Panc1 (cell line): Measurements from ENCODE around the gene STK11IP. TPM values are rescaled to one million over a fixed set of nuclear protein-coding genes. Genes with fewer than 3 reads are reported as not detected.

Experiments
- ATAC-seq: fragments of 200-7000 bp; cut with Tn5 transposase; 2 replicates; pipeline ENCODE4 v1.9.1; 2020; ENCODE audit warnings: mild to moderate bottlenecking, moderate library complexity
- BruUV-seq: library from RNA; stranded (reverse); fragments of 400-500 nt; replicated peaks from 2 replicates; lab custom pipeline; 2021; lab: Mats Ljungman, UMichigan
- CTCF ChIA-PET: fragments of 300-600 bp; sonication (Branson Sonifier 250); formaldehyde crosslinking; loops from one replicate; lab custom pipeline; 2022; ENCODE audit warnings: antibody characterized with exemption; lab: Charles Lee
- POLR2A ChIA-PET: fragments of 300-600 bp; sonication (Branson Sonifier 250); formaldehyde crosslinking; loops from one replicate; lab custom pipeline; 2022; ENCODE audit warnings: antibody characterized with exemption; lab: Charles Lee
- DNase-seq: peaks from one replicate; pipeline ENCODE4 v3.0.0-alpha.2; 2010; ENCODE audit warnings: low read depth, low spot score
- H3K27ac ChIP-seq: 2 replicates; pipeline ENCODE4 v1.5.1; 2011; ENCODE audit warnings: mild to moderate bottlenecking, low read length, inconsistent platforms
- H3K27me3 ChIP-seq: fragments of 200-500 bp; sonication (Bioruptor generic); 2 replicates; pipeline ENCODE4 v1.6.0; 2014; ENCODE audit warnings: low read length, inconsistent platforms; ENCODE audit not compliant: control insufficient read depth, insufficient read depth
- H3K36me3 ChIP-seq: fragments of 200-500 bp; sonication (Bioruptor generic); 2 replicates; pipeline ENCODE4 v1.5.1; 2014; ENCODE audit warnings: inconsistent platforms, mild to moderate bottlenecking, low read length, moderate library complexity; ENCODE audit not compliant: control insufficient read depth, insufficient read depth
- H3K4me1 ChIP-seq: 2 replicates; pipeline ENCODE4 v1.5.1; 2011; ENCODE audit warnings: inconsistent platforms, mild to moderate bottlenecking, low read length, moderate library complexity; ENCODE audit not compliant: control insufficient read depth, insufficient read depth
- H3K4me3 ChIP-seq, 2 experiments: 2 replicates each; pipeline ENCODE4 v1.5.1; 2011 to 2012; ENCODE audit warnings: low read depth in 2 of 2, low read length in 2 of 2, mild to moderate bottlenecking in 2 of 2, inconsistent platforms in 1 of 2, moderate library complexity in 1 of 2
- H3K9me3 ChIP-seq: fragments of 200-500 bp; sonication (Bioruptor generic); 2 replicates; pipeline ENCODE4 v1.5.1; 2014; ENCODE audit warnings: low read depth, mild to moderate bottlenecking, inconsistent platforms, low read length, moderate library complexity; ENCODE audit not compliant: control insufficient read depth, insufficient read depth
- CTCF ChIP-seq: fragments of 450-650 bp; IDR thresholded peaks from 2 replicates; pipeline ENCODE4 v1.5.1; 2017; ENCODE audit warnings: mild to moderate bottlenecking
- POLR2AphosphoS5 ChIP-seq: IDR thresholded peaks from 2 replicates; pipeline ENCODE4 v1.6.1; 2012; ENCODE audit warnings: mild to moderate bottlenecking, low read depth, low read length, moderate library complexity
- REST ChIP-seq, 2 experiments: IDR thresholded peaks; 2 replicates each; pipeline ENCODE4 v1.6.1; 2011 to 2012; ENCODE audit warnings: low read depth in 2 of 2, control low read depth in 1 of 2, low read length in 1 of 2, mild to moderate bottlenecking in 1 of 2, moderate library complexity in 1 of 2; ENCODE audit not compliant: insufficient read depth in 1 of 2
- SIN3A ChIP-seq: IDR thresholded peaks from 2 replicates; pipeline ENCODE4 v1.6.1; 2012; ENCODE audit warnings: low read depth, mild to moderate bottlenecking, low read length, moderate library complexity, borderline replicate concordance; ENCODE audit not compliant: insufficient read depth
- TCF7L2 ChIP-seq: IDR thresholded peaks from 2 replicates; pipeline ENCODE4 v1.6.1; 2011; ENCODE audit warnings: mild to moderate bottlenecking, low read depth, low read length, inconsistent platforms
- in situ Hi-C: cut with HindIII; loops from 2 replicates; pipeline ENCODE4 v1.10.0; 2016; ENCODE audit warnings: low sequenced_read_pairs, low pct_unique_long_range_greater_than_20kb
- intact Hi-C: fragments of 100-400 bp; cut with micrococcal nuclease; formaldehyde crosslinking; loops from one replicate; pipeline ENCODE4 v1.10.0; 2022; ENCODE audit not compliant: unreplicated experiment
- total RNA-seq: library from RNA; stranded (reverse); gene quantifications from one replicate; pipeline ENCODE4 v1.2.1, GENCODE V29; 2021; ENCODE audit not compliant: unreplicated experiment

The STK11IP gene
- total RNA-seq, 1 experiment from 2014 or later, result 48.2 TPM

- Histone ChIP-seq H3K27ac (no peak overlapping the region), H3K4me3 (no peak overlapping the region), H3K4me1 (no peaks in the 10 kb centered on the region), H3K9me3 (peaks cover 10% of the 10 kb centered on the region; the same call in 1 of the 2 replicates), H3K27me3 (no peaks in the 10 kb centered on the region; the same call in 1 of the 2 replicates), H3K36me3 (no peaks in the 10 kb centered on the region)
- in situ Hi-C loops, result no loop called here
- no peak for ATAC-seq
- DNase-seq, result no peak
- no TSS peak for BruUV-seq
- no peak for TF ChIP-seq POLR2AphosphoS5
- TF ChIP-seq CTCF, result no peak
- no peak for TF ChIP-seq TCF7L2
- TF ChIP-seq REST (IDR thresholded peaks at IDR 0.05; ENCODE audit: insufficient read depth in 1 of 2, low read depth in 2 of 2, low read length in 1 of 2), result no peak
- no peak for TF ChIP-seq SIN3A
- ChIA-PET CTCF (no interaction called here), POLR2A (no interaction called here)
- intact Hi-C loops, result no loop called here
Measured at GRCh38 chr2:219664041-219664440, 66.4 kb downstream of the STK11IP start.

GRCh38 chr2:219664944-219665343, 67.3 kb downstream of the STK11IP start:
- DNase-seq, result no peak
- Histone ChIP-seq H3K4me3 (no peak overlapping the region), H3K36me3 (no peaks in the 10 kb centered on the region), H3K27ac (no peak overlapping the region), H3K9me3 (peaks cover 10% of the 10 kb centered on the region; the same call in 1 of the 2 replicates), H3K27me3 (no peaks in the 10 kb centered on the region; the same call in 1 of the 2 replicates), H3K4me1 (no peaks in the 10 kb centered on the region)
- ChIA-PET CTCF (no interaction called here), POLR2A (no interaction called here)
- no TSS peak for BruUV-seq
- no peak for ATAC-seq
- in situ Hi-C loops, result no loop called here
- no peak for TF ChIP-seq REST (IDR thresholded peaks at IDR 0.05; ENCODE audit: insufficient read depth in 1 of 2, low read depth in 2 of 2, low read length in 1 of 2)
- no peak for TF ChIP-seq TCF7L2
- no peak for TF ChIP-seq POLR2AphosphoS5
- TF ChIP-seq SIN3A, result no peak
- TF ChIP-seq CTCF, result no peak
- intact Hi-C loops, result no loop called here
